ENCODE data around the gene GPR176.

The GPR176 gene

DNA sequence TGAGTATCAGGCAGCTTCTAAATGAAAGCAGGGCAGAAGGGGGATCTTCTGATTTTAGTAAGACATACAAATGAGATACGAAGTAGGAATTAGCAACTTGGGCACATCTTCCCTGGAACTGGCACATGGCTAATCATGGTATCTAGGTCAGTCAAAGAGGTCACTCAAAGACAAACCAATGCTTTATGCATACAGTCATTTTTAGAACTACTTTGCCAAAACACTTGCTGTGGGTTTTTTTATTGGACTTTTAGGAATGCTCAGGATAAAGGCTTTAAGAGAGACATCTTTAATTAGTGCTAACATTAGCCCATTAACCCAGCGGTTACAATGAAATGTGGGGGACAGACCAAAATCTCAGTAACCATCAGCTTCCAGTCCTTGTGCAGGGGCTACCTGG lies 51.7 kb downstream of the GPR176 start:
- Histone ChIP-seq H4K8ac (ENCODE audit: low read depth, low read length) (no peak overlapping the region), H2AFZ (ENCODE audit: insufficient read depth, low read length, poor library complexity) (no peak overlapping the region), H3K9ac (ENCODE audit: low read length) (no peak overlapping the region), H3K27me3 (ENCODE audit: insufficient read depth, low read length) (no peaks in the 10 kb centered on the region), H3K4me3 (ENCODE audit: low read depth, low read length) (no peak overlapping the region), H2AK5ac (ENCODE audit: low read length) (no peak overlapping the region), H3K27ac (ENCODE audit: low read depth, low read length) (no peak overlapping the region), H2BK12ac (ENCODE audit: low read length) (no peak overlapping the region), H3K4me1 (ENCODE audit: control insufficient read depth in 1 of 2, insufficient read depth in 2 of 2, low read length in 2 of 2) (no peaks in the 10 kb centered on the region), H3K36me3 (ENCODE audit: control insufficient read depth in 1 of 2, insufficient read depth in 2 of 2, low read length in 2 of 2) (no peaks in the 10 kb centered on the region), H4K12ac (ENCODE audit: low read depth, low read length) (no peak overlapping the region), H4K91ac (ENCODE audit: low read depth, low read length) (no peak overlapping the region), H3K14ac (ENCODE audit: low read length) (no peak overlapping the region), H3K9me3 (ENCODE audit: insufficient read depth, low read depth, low read length) (no peaks in the 10 kb centered on the region), H3K18ac (ENCODE audit: low read length) (no peak overlapping the region), H3K79me2 (ENCODE audit: control insufficient read depth, insufficient read depth, low read length, poor library complexity) (no peaks in the 10 kb centered on the region), H3K4me2 (ENCODE audit: low read length) (no peak overlapping the region), H2BK5ac (ENCODE audit: low read depth, low read length, poor library complexity) (no peak overlapping the region), H3K23ac (ENCODE audit: low read length) (no peak overlapping the region), H3K4ac (ENCODE audit: low read depth, low read length) (no peak overlapping the region), H2BK120ac (ENCODE audit: insufficient read depth, low read length, poor library complexity) (no peak overlapping the region), H3K79me1 (ENCODE audit: low read length) (no peaks in the 10 kb centered on the region)
- DNase-seq = no peak
- no CpG with 5 or more reads among the region's 2 CpGs for WGBS (ENCODE audit: extremely low coverage, insufficient coverage, insufficient read length)

DNA sequence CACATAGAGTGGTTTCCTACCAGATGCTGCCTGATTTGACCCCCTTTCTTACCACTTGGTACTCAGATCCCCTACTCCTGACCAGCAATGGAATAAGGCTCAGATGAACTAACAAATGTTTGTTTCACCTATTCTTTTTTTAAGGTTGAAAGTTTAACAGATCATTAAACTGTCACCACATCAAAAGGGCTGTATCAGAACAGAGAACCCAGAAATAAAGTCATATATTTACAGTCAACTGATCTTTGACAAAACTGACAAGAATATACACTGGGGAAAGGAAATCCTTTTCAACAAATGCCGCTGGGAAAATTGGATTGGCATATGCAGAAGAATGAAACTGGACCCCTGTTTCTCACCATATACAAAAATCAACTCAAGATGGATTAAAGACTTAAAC lies 56.0 kb downstream of the GPR176 start:
- Histone ChIP-seq H4K12ac (ENCODE audit: low read depth, low read length) (no peak overlapping the region), H3K4me1 (ENCODE audit: control insufficient read depth in 1 of 2, insufficient read depth in 2 of 2, low read length in 2 of 2) (no peaks in the 10 kb centered on the region), H3K23ac (ENCODE audit: low read length) (no peak overlapping the region), H3K9ac (ENCODE audit: low read length) (no peak overlapping the region), H3K4ac (ENCODE audit: low read depth, low read length) (no peak overlapping the region), H3K9me3 (ENCODE audit: insufficient read depth, low read depth, low read length) (no peaks in the 10 kb centered on the region), H2BK12ac (ENCODE audit: low read length) (no peak overlapping the region), H3K4me2 (ENCODE audit: low read length) (no peak overlapping the region), H4K91ac (ENCODE audit: low read depth, low read length) (no peak overlapping the region), H2BK5ac (ENCODE audit: low read depth, low read length, poor library complexity) (no peak overlapping the region), H3K4me3 (ENCODE audit: low read depth, low read length) (no peak overlapping the region), H3K79me2 (ENCODE audit: control insufficient read depth, insufficient read depth, low read length, poor library complexity) (no peaks in the 10 kb centered on the region), H3K27ac (ENCODE audit: low read depth, low read length) (no peak overlapping the region), H3K27me3 (ENCODE audit: insufficient read depth, low read length) (no peaks in the 10 kb centered on the region), H3K18ac (ENCODE audit: low read length) (no peak overlapping the region), H2AFZ (ENCODE audit: insufficient read depth, low read length, poor library complexity) (no peak overlapping the region), H3K36me3 (ENCODE audit: control insufficient read depth in 1 of 2, insufficient read depth in 2 of 2, low read length in 2 of 2) (no peaks in the 10 kb centered on the region), H4K8ac (ENCODE audit: low read depth, low read length) (no peak overlapping the region), H3K14ac (ENCODE audit: low read length) (no peak overlapping the region), H3K79me1 (ENCODE audit: low read length) (no peaks in the 10 kb centered on the region), H2AK5ac (ENCODE audit: low read length) (no peak overlapping the region), H2BK120ac (ENCODE audit: insufficient read depth, low read length, poor library complexity) (no peak overlapping the region)
- WGBS (ENCODE audit: extremely low coverage, insufficient coverage, insufficient read length) = no CpG with 5 or more reads among the region's 1 CpG
- no peak for DNase-seq

DNA sequence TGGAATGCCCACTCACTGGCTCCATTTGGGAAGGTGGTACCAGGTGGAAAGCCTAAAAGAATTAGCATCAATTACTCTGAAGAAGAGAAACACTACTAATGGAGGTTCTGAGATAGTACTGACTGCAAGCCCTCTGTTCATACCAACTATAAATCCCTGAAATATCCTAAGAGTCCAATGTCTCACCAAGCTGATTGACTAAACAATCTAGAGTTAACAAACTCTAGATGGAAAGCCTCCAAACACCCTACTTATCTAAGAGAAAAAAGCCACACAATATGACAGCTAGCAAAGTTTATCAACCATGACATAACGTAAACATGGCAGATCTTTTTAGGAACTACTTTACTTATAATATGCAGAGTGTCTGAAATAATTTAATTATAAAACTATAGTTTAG lies 59.2 kb downstream of the GPR176 start:
- Histone ChIP-seq H2AK5ac (ENCODE audit: low read length) (no peak overlapping the region), H4K12ac (ENCODE audit: low read depth, low read length) (no peak overlapping the region), H2AFZ (ENCODE audit: insufficient read depth, low read length, poor library complexity) (no peak overlapping the region), H3K4me1 (ENCODE audit: control insufficient read depth in 1 of 2, insufficient read depth in 2 of 2, low read length in 2 of 2) (no peaks in the 10 kb centered on the region), H3K4ac (ENCODE audit: low read depth, low read length) (no peak overlapping the region), H3K23ac (ENCODE audit: low read length) (no peak overlapping the region), H3K18ac (ENCODE audit: low read length) (no peak overlapping the region), H3K79me2 (ENCODE audit: control insufficient read depth, insufficient read depth, low read length, poor library complexity) (no peaks in the 10 kb centered on the region), H2BK12ac (ENCODE audit: low read length) (no peak overlapping the region), H3K4me3 (ENCODE audit: low read depth, low read length) (no peak overlapping the region), H2BK120ac (ENCODE audit: insufficient read depth, low read length, poor library complexity) (no peak overlapping the region), H3K27me3 (ENCODE audit: insufficient read depth, low read length) (no peaks in the 10 kb centered on the region), H3K9me3 (ENCODE audit: insufficient read depth, low read depth, low read length) (no peaks in the 10 kb centered on the region), H3K14ac (ENCODE audit: low read length) (no peak overlapping the region), H4K8ac (ENCODE audit: low read depth, low read length) (no peak overlapping the region), H3K79me1 (ENCODE audit: low read length) (no peaks in the 10 kb centered on the region), H3K4me2 (ENCODE audit: low read length) (no peak overlapping the region), H2BK5ac (ENCODE audit: low read depth, low read length, poor library complexity) (no peak overlapping the region), H3K36me3 (ENCODE audit: control insufficient read depth in 1 of 2, insufficient read depth in 2 of 2, low read length in 2 of 2) (no peaks in the 10 kb centered on the region), H3K27ac (ENCODE audit: low read depth, low read length) (no peak overlapping the region), H4K91ac (ENCODE audit: low read depth, low read length) (no peak overlapping the region), H3K9ac (ENCODE audit: low read length) (no peak overlapping the region)
- no peak for DNase-seq
- no CpG with 5 or more reads among the region's 1 CpG for WGBS (ENCODE audit: extremely low coverage, insufficient coverage, insufficient read length)

GRCh38 chr15:39860200-39860599 lies 59.9 kb downstream of the GPR176 start:
- Histone ChIP-seq H3K9ac (ENCODE audit: low read length) (no peak overlapping the region), H3K18ac (ENCODE audit: low read length) (no peak overlapping the region), H3K14ac (ENCODE audit: low read length) (no peak overlapping the region), H3K4ac (ENCODE audit: low read depth, low read length) (no peak overlapping the region), H3K36me3 (ENCODE audit: control insufficient read depth in 1 of 2, insufficient read depth in 2 of 2, low read length in 2 of 2) (no peaks in the 10 kb centered on the region), H3K79me1 (ENCODE audit: low read length) (no peaks in the 10 kb centered on the region), H4K91ac (ENCODE audit: low read depth, low read length) (no peak overlapping the region), H4K12ac (ENCODE audit: low read depth, low read length) (no peak overlapping the region), H2BK5ac (ENCODE audit: low read depth, low read length, poor library complexity) (no peak overlapping the region), H3K4me1 (ENCODE audit: control insufficient read depth in 1 of 2, insufficient read depth in 2 of 2, low read length in 2 of 2) (no peaks in the 10 kb centered on the region), H3K4me2 (ENCODE audit: low read length) (no peak overlapping the region), H3K27me3 (ENCODE audit: insufficient read depth, low read length) (no peaks in the 10 kb centered on the region), H2BK120ac (ENCODE audit: insufficient read depth, low read length, poor library complexity) (no peak overlapping the region), H2BK12ac (ENCODE audit: low read length) (no peak overlapping the region), H4K8ac (ENCODE audit: low read depth, low read length) (no peak overlapping the region), H3K27ac (ENCODE audit: low read depth, low read length) (no peak overlapping the region), H3K4me3 (ENCODE audit: low read depth, low read length) (no peak overlapping the region), H2AK5ac (ENCODE audit: low read length) (no peak overlapping the region), H2AFZ (ENCODE audit: insufficient read depth, low read length, poor library complexity) (no peak overlapping the region), H3K9me3 (ENCODE audit: insufficient read depth, low read depth, low read length) (no peaks in the 10 kb centered on the region), H3K79me2 (ENCODE audit: control insufficient read depth, insufficient read depth, low read length, poor library complexity) (no peaks in the 10 kb centered on the region), H3K23ac (ENCODE audit: low read length) (no peak overlapping the region)
- no peak for DNase-seq
- no CpG with 5 or more reads among the region's 3 CpGs for WGBS (ENCODE audit: extremely low coverage, insufficient coverage, insufficient read length)
